ENCODE measurements around the gene PIGN.

DNA sequence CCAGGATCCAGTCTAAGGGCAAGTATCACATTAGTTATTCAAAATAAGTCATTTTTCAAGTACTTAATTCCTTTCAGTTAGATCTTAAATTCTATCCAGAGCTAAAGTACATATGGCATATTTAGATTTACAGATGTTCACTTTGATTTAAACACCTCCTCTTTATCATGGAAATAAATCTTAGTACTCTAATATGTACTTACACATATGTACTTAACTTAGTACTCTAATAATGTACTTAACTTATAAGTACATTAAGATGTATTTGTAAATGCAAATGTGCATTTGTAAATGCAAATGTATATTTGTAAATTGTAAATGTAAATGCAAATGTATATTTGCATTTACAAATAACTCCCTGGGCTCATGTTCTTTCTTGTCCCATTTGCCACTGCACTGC is 14.6 kb downstream of the PIGN start:
- TF ChIP-seq, protein P1, sequence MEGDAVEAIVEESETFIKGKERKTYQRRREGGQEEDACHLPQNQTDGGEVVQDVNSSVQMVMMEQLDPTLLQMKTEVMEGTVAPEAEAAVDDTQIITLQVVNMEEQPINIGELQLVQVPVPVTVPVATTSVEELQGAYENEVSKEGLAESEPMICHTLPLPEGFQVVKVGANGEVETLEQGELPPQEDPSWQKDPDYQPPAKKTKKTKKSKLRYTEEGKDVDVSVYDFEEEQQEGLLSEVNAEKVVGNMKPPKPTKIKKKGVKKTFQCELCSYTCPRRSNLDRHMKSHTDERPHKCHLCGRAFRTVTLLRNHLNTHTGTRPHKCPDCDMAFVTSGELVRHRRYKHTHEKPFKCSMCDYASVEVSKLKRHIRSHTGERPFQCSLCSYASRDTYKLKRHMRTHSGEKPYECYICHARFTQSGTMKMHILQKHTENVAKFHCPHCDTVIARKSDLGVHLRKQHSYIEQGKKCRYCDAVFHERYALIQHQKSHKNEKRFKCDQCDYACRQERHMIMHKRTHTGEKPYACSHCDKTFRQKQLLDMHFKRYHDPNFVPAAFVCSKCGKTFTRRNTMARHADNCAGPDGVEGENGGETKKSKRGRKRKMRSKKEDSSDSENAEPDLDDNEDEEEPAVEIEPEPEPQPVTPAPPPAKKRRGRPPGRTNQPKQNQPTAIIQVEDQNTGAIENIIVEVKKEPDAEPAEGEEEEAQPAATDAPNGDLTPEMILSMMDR (IDR thresholded peaks at IDR 0.05), result no peak
- no peak for TF ChIP-seq POLR2A (IDR thresholded peaks at IDR 0.05)
